PC-9 (cell line): ENCODE data around the gene FOXG1. TPM values are rescaled to one million over a fixed set of nuclear protein-coding genes. Genes with fewer than 3 reads are reported as not detected.

Experiments
- BruUV-seq: library from RNA; stranded (reverse); fragments of 400-500 nt; replicated peaks from 2 replicates; lab custom pipeline; 2021; lab: Mats Ljungman, UMichigan
- CTCF ChIA-PET: fragments of 300-600 bp; sonication (Branson Sonifier 250); formaldehyde crosslinking; loops from one replicate; lab custom pipeline; 2022; ENCODE audit warnings: antibody characterized with exemption; lab: Charles Lee
- POLR2A ChIA-PET: fragments of 300-600 bp; sonication (Branson Sonifier 250); formaldehyde crosslinking; loops from one replicate; lab custom pipeline; 2022; ENCODE audit warnings: antibody characterized with exemption; ENCODE audit not compliant: unreplicated experiment; lab: Charles Lee
- DNase-seq, 2 experiments: peaks; one replicate each; pipeline versions ENCODE4 v3.0.0 to v3.0.0-alpha.2; 2015 to 2022; ENCODE audit warnings: mixed read lengths in 1 of 2
- H2AFZ ChIP-seq: fragments of 200-600 bp; sonication (generic); 2 replicates; pipeline ENCODE4 v1.8.1; 2017; ENCODE audit warnings: antibody characterized with exemption
- H3F3A ChIP-seq: fragments of 200-600 bp; sonication (generic); 2 replicates; pipeline ENCODE4 v1.8.1; 2017; ENCODE audit warnings: antibody characterized with exemption, mild to moderate bottlenecking, low read depth; ENCODE audit not compliant: insufficient read depth
- H3K27ac ChIP-seq: fragments of 200-600 bp; sonication (generic); 2 replicates; pipeline ENCODE4 v1.6.1; 2016; ENCODE audit warnings: mixed run types
- H3K27me3 ChIP-seq: fragments of 200-600 bp; sonication (generic); 2 replicates; pipeline ENCODE4 v1.6.1; 2016; ENCODE audit warnings: low read depth, mixed run types; ENCODE audit not compliant: insufficient read depth
- H3K36me3 ChIP-seq: fragments of 200-600 bp; sonication (generic); 2 replicates; pipeline ENCODE4 v1.6.1; 2016; ENCODE audit warnings: low read depth, mixed run types
- H3K4me1 ChIP-seq: fragments of 200-600 bp; sonication (generic); replicated peaks from 2 replicates; pipeline ENCODE4 v1.6.1; 2016; ENCODE audit warnings: mixed run types; ENCODE audit not compliant: insufficient read depth
- H3K4me2 ChIP-seq: fragments of 200-600 bp; sonication (generic); 2 replicates; pipeline ENCODE4 v1.6.1; 2017; ENCODE audit warnings: mixed run types
- H3K4me3 ChIP-seq: fragments of 200-600 bp; sonication (generic); 2 replicates; pipeline ENCODE4 v1.6.1; 2016; ENCODE audit warnings: mixed run types
- H3K79me2 ChIP-seq: fragments of 200-600 bp; sonication (generic); 2 replicates; pipeline ENCODE4 v1.6.1; 2017; ENCODE audit warnings: low read depth, mixed run types
- H3K9me2 ChIP-seq: fragments of 200-600 bp; sonication (generic); 2 replicates; pipeline ENCODE4 v1.8.1; 2017; ENCODE audit warnings: mild to moderate bottlenecking; ENCODE audit not compliant: insufficient read depth
- H3K9me3 ChIP-seq: fragments of 200-600 bp; sonication (generic); 2 replicates; pipeline ENCODE4 v1.8.1; 2016; ENCODE audit warnings: low read depth; ENCODE audit not compliant: insufficient read depth
- H4K20me1 ChIP-seq: fragments of 200-600 bp; sonication (generic); 2 replicates; pipeline ENCODE4 v1.8.1; 2017; ENCODE audit not compliant: insufficient read depth
- CTCF ChIP-seq: fragments of 200-600 bp; sonication (generic); conservative IDR thresholded peaks from 2 replicates; pipeline ENCODE4 v1.6.1; 2017; ENCODE audit warnings: mixed run types, antibody characterized with exemption, mild to moderate bottlenecking, moderate library complexity
- EZH2 ChIP-seq: fragments of 200-600 bp; sonication (generic); IDR thresholded peaks from 2 replicates; pipeline ENCODE4 v1.8.0; 2017; ENCODE audit warnings: antibody characterized with exemption, low read depth
- intact Hi-C: fragments of 100-400 bp; cut with micrococcal nuclease; formaldehyde crosslinking; loops from one replicate; pipeline ENCODE4 v1.10.0; 2022; ENCODE audit not compliant: unreplicated experiment
- total RNA-seq: library from RNA; stranded (reverse); gene quantifications from 2 replicates; pipeline ENCODE4 v1.2.3, GENCODE V29; 2021

FOXG1 gene
- total RNA-seq, 1 experiment from 2014 or later, result not detected

GRCh38 chr14:28756884-28757570 lies 9.6 kb upstream of the FOXG1 start:
- no TSS peak for BruUV-seq
- no peaks in the 10 kb centered on the region for H3K79me2 ChIP-seq
- H3K4me3 ChIP-seq, result no peak overlapping the region
- H3K4me2 ChIP-seq, result no peak overlapping the region
- H3K9me3 ChIP-seq, result no peaks in the 10 kb centered on the region
- no peaks in the 10 kb centered on the region for H3K36me3 ChIP-seq
- POLR2A ChIA-PET, result interaction anchor here (0.6 kb wide), 1 partner anchor 502 kb away, joined by 3 read pairs; no protein-coding TSS in a partner anchor
- intact Hi-C loops, result loop anchor here (2.0 to 5.0 kb wide), 3 partner anchors 465 to 1250 kb away; no protein-coding TSS in a partner anchor
- H4K20me1 ChIP-seq, result no peaks in the 10 kb centered on the region
- H3K27ac ChIP-seq, result no peak overlapping the region
- no peaks in the 10 kb centered on the region for H3K27me3 ChIP-seq
- H3K4me1 ChIP-seq, result no peaks in the 10 kb centered on the region
- CTCF ChIA-PET, result no interaction called here
- TF ChIP-seq CTCF (peak; percentile 25; the same call in 1 of the 2 replicates), EZH2 (no peak)
- H2AFZ ChIP-seq, result no peak overlapping the region
- H3F3A ChIP-seq, result no peaks in the 10 kb centered on the region
- H3K9me2 ChIP-seq, result no peaks in the 10 kb centered on the region
- DNase-seq, result no peak

GRCh38 chr14:28757786-28758185 lies 8.8 kb upstream of the FOXG1 start:
- Histone ChIP-seq H3K36me3 (no peaks in the 10 kb centered on the region), H3K9me3 (no peaks in the 10 kb centered on the region), H3F3A (no peaks in the 10 kb centered on the region), H3K27me3 (no peaks in the 10 kb centered on the region), H2AFZ (no peak overlapping the region), H3K79me2 (no peaks in the 10 kb centered on the region), H3K4me2 (no peak overlapping the region), H3K4me3 (no peak overlapping the region), H4K20me1 (no peaks in the 10 kb centered on the region), H3K27ac (no peak overlapping the region), H3K4me1 (no peaks in the 10 kb centered on the region), H3K9me2 (no peaks in the 10 kb centered on the region)
- TF ChIP-seq CTCF (no peak), EZH2 (no peak)
- DNase-seq, result no peak
- ChIA-PET POLR2A (no interaction called here), CTCF (no interaction called here)
- BruUV-seq, result no TSS peak
- intact Hi-C loops, result loop anchor here (2.0 to 5.0 kb wide), 3 partner anchors 465 to 1250 kb away; no protein-coding TSS in a partner anchor

- no TSS peak for BruUV-seq
- Histone ChIP-seq H3K4me2 (no peak overlapping the region), H3K27ac (no peak overlapping the region), H3K79me2 (no peaks in the 10 kb centered on the region), H2AFZ (no peak overlapping the region), H3K4me3 (no peak overlapping the region), H3K9me3 (no peaks in the 10 kb centered on the region), H3K27me3 (no peaks in the 10 kb centered on the region), H3K36me3 (no peaks in the 10 kb centered on the region), H3K4me1 (no peaks in the 10 kb centered on the region), H3F3A (no peaks in the 10 kb centered on the region), H4K20me1 (no peaks in the 10 kb centered on the region), H3K9me2 (no peaks in the 10 kb centered on the region)
- POLR2A ChIA-PET, result no interaction called here
- CTCF ChIA-PET, result no interaction called here
- intact Hi-C loops, result loop anchor here (5.0 kb wide), 2 partner anchors 464 to 1249 kb away; no protein-coding TSS in a partner anchor
- DNase-seq, result no peak
- TF ChIP-seq EZH2, result no peak
Measured at GRCh38 chr14:28758253-28758884, 8.2 kb upstream of the FOXG1 start.
